GM12891 (cell line): ENCODE results near the gene LDB1.

Source experiments
- PAX5 ChIP-seq: IDR thresholded peaks from 2 replicates; pipeline ENCODE4 v1.6.1; 2011; ENCODE audit warnings: low read length, moderate library complexity, mild to moderate bottlenecking; ENCODE audit not compliant: insufficient read depth, severe bottlenecking
- POLR2A ChIP-seq: IDR thresholded peaks from 2 replicates; pipeline ENCODE4 v1.6.1; 2011; ENCODE audit warnings: low read depth, low read length, control low read depth
- POLR2AphosphoS5 ChIP-seq: IDR thresholded peaks from 2 replicates; pipeline ENCODE4 v1.6.1; 2011; ENCODE audit warnings: low read depth, low read length, control low read depth
- SPI1 ChIP-seq: IDR thresholded peaks from 2 replicates; pipeline ENCODE4 v1.6.1; 2011; ENCODE audit warnings: low read depth, low read length, control low read depth
- TAF1 ChIP-seq: IDR thresholded peaks from 2 replicates; pipeline ENCODE4 v1.6.1; 2011; ENCODE audit warnings: low read depth, low read length, control low read depth

GRCh38 chr10:102115775-102116174, 4.4 kb downstream of the LDB1 start:
- TF ChIP-seq POLR2A (no peak), TAF1 (no peak), POLR2AphosphoS5 (no peak), SPI1 (0 out of 2 replicates have a peak, but pooled peaks have one; percentile 16), PAX5 (no peak)
